HG03139 (cell line): Measurements from ENCODE around the gene FARS2.

Experiments used
- ATAC-seq: cut with Tn5 transposase; IDR thresholded peaks from one replicate; pipeline ENCODE4 v1.9.1; 2021; ENCODE audit not compliant: unreplicated experiment

The FARS2 gene

DNA sequence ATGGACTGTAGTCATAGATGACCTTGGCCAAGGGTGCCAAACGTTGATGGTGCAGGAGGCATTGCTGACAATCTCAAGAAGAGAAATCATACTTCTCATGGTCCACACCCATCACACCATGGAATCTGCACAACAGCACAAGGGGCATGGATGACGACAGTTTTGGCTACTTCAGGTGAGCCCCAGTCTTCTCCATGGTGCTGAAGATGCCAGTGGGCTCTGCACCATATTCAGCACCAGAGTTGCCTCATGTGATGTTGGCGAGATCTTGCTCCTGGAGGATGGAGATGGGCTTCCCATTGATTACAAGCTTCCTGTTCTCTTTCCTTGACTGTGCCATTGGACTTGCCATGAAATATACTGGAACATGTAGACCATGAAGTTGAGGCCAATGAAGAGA is 556.6 kb downstream of the FARS2 start:
- ATAC-seq = no peak

DNA sequence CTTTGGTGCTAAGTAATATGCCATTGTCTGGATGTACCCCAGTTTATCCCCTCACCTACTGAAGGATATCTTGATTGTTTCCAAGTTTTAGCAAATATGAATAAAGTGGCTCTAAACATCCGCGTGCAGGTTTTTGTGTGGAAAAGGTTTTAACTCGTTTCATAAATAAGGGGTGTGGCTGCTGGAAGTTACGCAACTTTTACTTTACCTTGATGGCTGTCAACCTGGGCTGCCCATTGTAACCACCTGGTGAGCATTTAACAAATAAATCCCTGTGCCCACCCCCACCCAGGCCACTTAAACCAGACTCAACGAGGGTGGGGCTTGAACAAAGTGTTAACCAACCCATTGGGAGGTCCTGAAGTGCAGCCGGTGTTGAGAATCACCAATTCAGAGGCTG is 557.6 kb downstream of the FARS2 start:
- ATAC-seq = no peak
